GM06990 (cell line): ENCODE results near the gene ITIH5.
"Not testable (repeated sequence)": the region's sequence is repeated elsewhere in the genome, so short reads cannot be mapped to it uniquely, and the experiment has no call there.

Experiments
- DNase-seq: peaks from one replicate; pipeline ENCODE4 v3.0.0-alpha.2; 2011; ENCODE audit not compliant: insufficient read length; ENCODE audit errors: extremely low read depth
- H3K27me3 ChIP-seq: replicated peaks from 2 replicates; pipeline ENCODE4 v1.6.0; 2011; ENCODE audit warnings: low read length; ENCODE audit not compliant: control insufficient read depth, insufficient read depth
- H3K36me3 ChIP-seq: 2 replicates; pipeline ENCODE4 v1.5.1; 2011; ENCODE audit warnings: low read length; ENCODE audit not compliant: control insufficient read depth, insufficient read depth
- H3K4me3 ChIP-seq: replicated peaks from 2 replicates; pipeline ENCODE4 v1.5.1; 2011; ENCODE audit warnings: low read depth, mild to moderate bottlenecking, control low read depth, low read length
- CTCF ChIP-seq: IDR thresholded peaks from 2 replicates; pipeline ENCODE4 v1.5.1; 2011; ENCODE audit warnings: low read length, control low read depth, mild to moderate bottlenecking, inconsistent platforms; ENCODE audit not compliant: insufficient read depth, poor library complexity, severe bottlenecking

Gene ITIH5

DNA sequence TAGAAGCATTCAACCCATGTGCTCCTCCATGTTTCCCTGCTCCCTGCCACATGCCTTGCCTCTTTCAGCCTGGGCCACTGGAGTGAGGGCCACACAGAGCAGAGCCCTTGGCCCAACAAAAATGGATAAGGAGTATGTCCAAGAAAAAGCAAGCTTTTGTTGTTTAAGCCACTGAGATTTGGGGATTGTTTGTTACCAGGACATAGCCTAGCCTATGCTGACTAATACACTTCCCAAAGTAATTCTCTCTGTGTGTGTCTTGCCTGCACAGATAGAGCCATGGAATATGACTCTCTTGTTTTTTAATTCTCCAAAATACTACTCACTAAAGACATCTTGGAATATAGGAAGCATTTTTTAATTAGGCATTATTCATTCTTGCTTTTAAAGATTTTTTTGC lies 22.8 kb upstream of the ITIH5 start:
- no peaks in the 10 kb centered on the region for H3K36me3 ChIP-seq
- DNase-seq: no peak
- H3K4me3 ChIP-seq: no peak overlapping the region
- H3K27me3 ChIP-seq: no peaks in the 10 kb centered on the region
- TF ChIP-seq CTCF: no peak

- Histone ChIP-seq H3K4me3 (no peak overlapping the region), H3K27me3 (no peaks in the 10 kb centered on the region), H3K36me3 (no peaks in the 10 kb centered on the region)
- TF ChIP-seq CTCF: peak; percentile 92
- peak; percentile 28 for DNase-seq
These were observed 20.6 kb upstream of the ITIH5 start for GRCh38 chr10:7687228-7687907.

- TF ChIP-seq CTCF: no peak
- Histone ChIP-seq H3K4me3 (no peak overlapping the region), H3K36me3 (no peaks in the 10 kb centered on the region), H3K27me3 (no peaks in the 10 kb centered on the region)
- no peak for DNase-seq
These were observed 19.8 kb upstream of the ITIH5 start for GRCh38 chr10:7686351-7687171.

GRCh38 chr10:7680078-7680477 lies 13.3 kb upstream of the ITIH5 start:
- not testable (repeated sequence) for DNase-seq

DNA sequence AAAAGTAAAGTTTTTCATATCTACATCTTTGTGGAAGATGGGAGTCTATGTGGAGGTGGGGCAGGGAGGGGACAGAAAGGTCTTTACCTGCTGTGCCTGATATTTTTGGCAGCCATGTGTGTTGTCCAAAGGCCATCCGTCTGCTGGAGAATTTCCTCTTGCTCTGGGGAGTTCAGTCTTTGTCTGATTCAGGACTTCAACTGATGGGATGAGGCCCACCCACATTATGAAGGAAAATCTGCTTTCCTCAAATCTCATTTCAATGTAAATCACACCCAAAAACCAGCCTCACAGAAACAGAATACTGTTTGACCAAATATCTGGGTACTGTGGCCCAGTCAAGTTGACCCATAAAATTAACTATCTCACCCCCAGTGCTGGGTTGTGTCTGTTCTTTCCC lies 12.5 kb upstream of the ITIH5 start:
- no peak for DNase-seq
- Histone ChIP-seq H3K36me3 (no peaks in the 10 kb centered on the region), H3K4me3 (no peak overlapping the region), H3K27me3 (no peaks in the 10 kb centered on the region)
- no peak for TF ChIP-seq CTCF

More at GRCh38 chr10:7680078-7680477, 13.3 kb upstream of the ITIH5 start:
- not testable (repeated sequence) for H3K27me3 ChIP-seq, H3K4me3 ChIP-seq, H3K36me3 ChIP-seq

DNA sequence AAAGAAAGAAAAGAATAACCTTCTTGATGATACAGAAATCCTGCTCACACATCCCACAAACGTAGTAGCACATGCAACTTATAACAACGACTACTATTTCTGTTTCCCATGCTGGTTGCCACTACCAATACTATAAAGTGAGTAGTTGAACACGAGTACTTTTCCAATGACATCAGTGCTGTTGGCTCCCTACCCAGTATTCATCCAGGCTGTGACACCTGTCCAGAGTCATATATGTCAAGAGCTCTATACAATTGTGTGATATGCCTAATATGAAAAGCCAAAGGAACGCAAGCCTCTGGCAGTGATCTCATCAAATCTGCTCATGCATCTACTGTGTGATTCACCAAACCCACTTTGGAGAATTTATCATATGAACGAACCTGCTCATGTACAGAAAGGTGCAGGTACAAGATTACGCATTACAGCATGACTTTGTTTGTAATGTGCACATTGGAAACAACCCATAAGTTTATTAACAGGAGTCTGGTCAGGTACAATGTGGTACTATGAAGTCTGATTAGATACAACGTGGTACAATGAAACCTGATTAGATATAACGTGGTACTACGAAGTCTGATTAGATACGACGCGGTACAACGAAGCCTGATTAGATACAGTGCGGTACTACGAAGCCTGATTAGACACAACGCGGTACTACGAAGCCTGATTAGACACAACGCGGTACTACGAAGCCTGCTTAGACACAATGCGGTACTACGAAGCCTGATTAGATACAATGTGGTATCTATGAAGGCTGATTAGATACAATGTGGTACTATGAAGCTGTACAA lies 5.8 kb upstream of the ITIH5 start:
- no peaks in the 10 kb centered on the region; the same call in 1 of the 2 replicates for H3K27me3 ChIP-seq
- no peak for TF ChIP-seq CTCF

More for the DNA sequence above, 5.8 kb upstream of the ITIH5 start:
- no peak for DNase-seq
- Histone ChIP-seq H3K36me3 (no peaks in the 10 kb centered on the region), H3K4me3 (no peak overlapping the region)
